Stimulated activated CD4-positive, alpha-beta T cell treated with anti-CD3 and anti-CD28 coated beads, Interleukin-1b, Interleukin-23, amount 100 ng/mL, for 24 hours (primary cell): Measurements from ENCODE around the gene CCDC171.
"Not testable (repeated sequence)": the region's sequence is repeated elsewhere in the genome, so short reads cannot be mapped to it uniquely, and the experiment has no call there.

Experiments used
- DNase-seq, 4 experiments: peaks; one replicate each; pipeline ENCODE4 v3.0.0-alpha.2; 2020; ENCODE audit warnings: low read depth in 4 of 4, low spot score in 1 of 4

Gene CCDC171

GRCh38 chr9:15553528-15553898, 670 bp downstream of the CCDC171 start:
- no peak for DNase-seq

- DNase-seq, result no peak
These were observed 17.9 kb downstream of the CCDC171 start for GRCh38 chr9:15570769-15571168.

- DNase-seq, result no peak
These were observed 19.4 kb downstream of the CCDC171 start for GRCh38 chr9:15572200-15572770.

- no peak for DNase-seq
These were observed 23.7 kb downstream of the CCDC171 start for GRCh38 chr9:15576350-15577050.

GRCh38 chr9:15578714-15579113, 25.9 kb downstream of the CCDC171 start:
- no peak for DNase-seq

GRCh38 chr9:15584379-15584778, 31.5 kb downstream of the CCDC171 start:
- DNase-seq, result no peak

GRCh38 chr9:15592317-15592716, 39.5 kb downstream of the CCDC171 start:
- DNase-seq, result no peak

- not testable (repeated sequence) for DNase-seq
These were observed 40.1 kb downstream of the CCDC171 start for GRCh38 chr9:15592940-15593339.

GRCh38 chr9:15600666-15601330, 48.0 kb downstream of the CCDC171 start:
- DNase-seq, result not testable (repeated sequence)

GRCh38 chr9:15606643-15607472, 54.0 kb downstream of the CCDC171 start:
- DNase-seq, result no peak

- no peak for DNase-seq
These were observed 60.1 kb downstream of the CCDC171 start for GRCh38 chr9:15612962-15613361.

GRCh38 chr9:15617782-15618181, 64.9 kb downstream of the CCDC171 start:
- no peak for DNase-seq

GRCh38 chr9:15618540-15619331, 65.9 kb downstream of the CCDC171 start:
- no peak for DNase-seq

- no peak for DNase-seq
These were observed 69.6 kb downstream of the CCDC171 start for GRCh38 chr9:15622318-15622971.

GRCh38 chr9:15635752-15636151, 82.9 kb downstream of the CCDC171 start:
- no peak for DNase-seq

- DNase-seq, result no peak
These were observed 87.3 kb downstream of the CCDC171 start for GRCh38 chr9:15640121-15640520.

GRCh38 chr9:15641291-15641690, 88.4 kb downstream of the CCDC171 start:
- no peak for DNase-seq

- DNase-seq, result no peak
These were observed 89.6 kb downstream of the CCDC171 start for GRCh38 chr9:15642369-15642962.

- no peak for DNase-seq
These were observed 117.4 kb downstream of the CCDC171 start for GRCh38 chr9:15670246-15670645.

GRCh38 chr9:15670894-15671293, 118.1 kb downstream of the CCDC171 start:
- DNase-seq, result no peak
